AG08395 (cell line): ENCODE data around the gene BEGAIN.

ENCODE experiments used
- DNase-seq: peaks from one replicate; pipeline ENCODE4 v3.0.0; 2012; ENCODE audit warnings: mixed read lengths, low spot score

The BEGAIN gene

GRCh38 chr14:100587086-100587762 lies at the start of gene BEGAIN:
Gene BEGAIN (minus strand): TSS chr14:100587417. CDS start chr14:100587290, 127 bp downstream.
- no peak for DNase-seq

GRCh38 chr14:100636559-100636958 lies 49.3 kb upstream of the BEGAIN start:
- no peak for DNase-seq

- DNase-seq, result no peak
Observed at GRCh38 chr14:100634026-100634425, 46.8 kb upstream of the BEGAIN start.

GRCh38 chr14:100633406-100633805 lies 46.2 kb upstream of the BEGAIN start:
- DNase-seq, result no peak

- no peak for DNase-seq
Observed at GRCh38 chr14:100629696-100630095, 42.5 kb upstream of the BEGAIN start.

GRCh38 chr14:100629098-100629497 lies 41.9 kb upstream of the BEGAIN start:
- no peak for DNase-seq

GRCh38 chr14:100628225-100628624 lies 41.0 kb upstream of the BEGAIN start:
- DNase-seq, result no peak

- DNase-seq, result no peak
Observed at GRCh38 chr14:100626614-100627013, 39.4 kb upstream of the BEGAIN start.

GRCh38 chr14:100623961-100624360 lies 36.7 kb upstream of the BEGAIN start:
- no peak for DNase-seq

GRCh38 chr14:100623557-100623956 lies 36.3 kb upstream of the BEGAIN start:
- DNase-seq, result no peak

GRCh38 chr14:100622708-100623485 lies 35.7 kb upstream of the BEGAIN start:
- DNase-seq, result no peak

- no peak for DNase-seq
Observed at GRCh38 chr14:100622224-100622623, 35.0 kb upstream of the BEGAIN start.

- DNase-seq, result no peak
Observed at GRCh38 chr14:100621806-100622205, 34.6 kb upstream of the BEGAIN start.

GRCh38 chr14:100620255-100621100 lies 33.3 kb upstream of the BEGAIN start:
- DNase-seq, result no peak

GRCh38 chr14:100619396-100620254 lies 32.4 kb upstream of the BEGAIN start:
- DNase-seq, result no peak

- no peak for DNase-seq
Observed at GRCh38 chr14:100618763-100619320, 31.6 kb upstream of the BEGAIN start.

GRCh38 chr14:100618318-100618693 lies 31.1 kb upstream of the BEGAIN start:
- DNase-seq, result no peak

GRCh38 chr14:100617410-100618317 lies 30.4 kb upstream of the BEGAIN start:
- DNase-seq, result no peak

- no peak for DNase-seq
Observed at GRCh38 chr14:100616854-100617409, 29.7 kb upstream of the BEGAIN start.
